WTC11 (cell line): ENCODE data around the gene TRIM50. TPM values are rescaled to one million over a fixed set of nuclear protein-coding genes. Genes with fewer than 3 reads are reported as not detected.
A peak's percentile ranks its signal among the peaks of the same experiment; 100 is the strongest.
"Not testable (repeated sequence)": the region's sequence is repeated elsewhere in the genome, so short reads cannot be mapped to it uniquely, and the experiment has no call there.

Source experiments
- ATAC-seq: fragments of 200-7000 bp; cut with Tn5 transposase; 2 replicates; pipeline ENCODE4 v1.10.0; 2021; ENCODE audit warnings: mild to moderate bottlenecking, moderate library complexity
- CTCF ChIA-PET: fragments of 300-600 bp; sonication (Branson Sonifier 250); formaldehyde crosslinking; loops from one replicate; lab custom pipeline; 2021; ENCODE audit warnings: antibody characterized with exemption; lab: Charles Lee
- POLR2A ChIA-PET: fragments of 350-600 bp; sonication (Branson Sonifier 250); formaldehyde crosslinking; loops from one replicate; lab custom pipeline; 2021; ENCODE audit warnings: antibody characterized with exemption; lab: Charles Lee
- DNase-seq: peaks from one replicate; pipeline ENCODE4 v3.0.0; 2021; ENCODE audit warnings: low spot score
- H3K27ac Mint-ChIP-seq: 2 replicates; pipeline ENCODE4 v1.8.0; 2021; ENCODE audit warnings: mixed read lengths
- H3K27me3 Mint-ChIP-seq: 2 replicates; pipeline ENCODE4 v1.8.0; 2021; ENCODE audit warnings: low read depth, mild to moderate bottlenecking, moderate library complexity, mixed read lengths
- H3K36me3 Mint-ChIP-seq: 2 replicates; pipeline ENCODE4 v1.8.0; 2021; ENCODE audit warnings: mixed read lengths
- H3K4me1 Mint-ChIP-seq: 2 replicates; pipeline ENCODE4 v1.8.0; 2022; ENCODE audit warnings: mixed read lengths
- H3K4me3 Mint-ChIP-seq: 2 replicates; pipeline ENCODE4 v1.8.0; 2021; ENCODE audit warnings: mild to moderate bottlenecking, moderate library complexity, mixed read lengths
- H3K9me3 Mint-ChIP-seq: 2 replicates; pipeline ENCODE4 v1.8.0; 2021; ENCODE audit warnings: mixed read lengths
- CBFB ChIP-seq: sonication (generic); formaldehyde crosslinking; IDR thresholded peaks from 2 replicates; pipeline ENCODE4 v1.8.1; 2022; ENCODE audit warnings: mild to moderate bottlenecking, low read depth, missing genetic modification reagents
- ETV6 ChIP-seq: sonication (generic); formaldehyde crosslinking; IDR thresholded peaks from 2 replicates; pipeline ENCODE4 v1.8.1; 2022; ENCODE audit warnings: mild to moderate bottlenecking, missing genetic modification reagents
- JUN ChIP-seq: sonication (generic); formaldehyde crosslinking; IDR thresholded peaks from 2 replicates; pipeline ENCODE4 v1.8.0; 2023; ENCODE audit warnings: mild to moderate bottlenecking, missing genetic modification reagents
- PRDM15 ChIP-seq: sonication (generic); formaldehyde crosslinking; IDR thresholded peaks from 2 replicates; pipeline ENCODE4 v1.8.0; 2022; ENCODE audit warnings: missing genetic modification reagents
- RELA ChIP-seq: sonication (generic); formaldehyde crosslinking; IDR thresholded peaks from 2 replicates; pipeline ENCODE4 v1.8.1; 2022; ENCODE audit warnings: missing genetic modification reagents, mild to moderate bottlenecking, borderline replicate concordance
- ZNF121 ChIP-seq: sonication (generic); formaldehyde crosslinking; IDR thresholded peaks from 2 replicates; pipeline ENCODE4 v1.8.0; 2023; ENCODE audit warnings: missing genetic modification reagents
- total RNA-seq: library from RNA; stranded (reverse); gene quantifications from 3 replicates; pipeline ENCODE4 v1.2.3, GENCODE V29; 2021
- TF ChIP-seq, protein P1 (sequence below): fragments of 250-450 bp; sonication (Bioruptor Pico); IDR thresholded peaks from 2 replicates; pipeline ENCODE4 v1.9.0; 2021; ENCODE audit warnings: mild to moderate bottlenecking, borderline replicate concordance
- TF ChIP-seq, protein P2 (sequence below): sonication (generic); formaldehyde crosslinking; IDR thresholded peaks from 2 replicates; pipeline ENCODE4 v1.8.0; 2023; ENCODE audit warnings: missing genetic modification reagents, mild to moderate bottlenecking, borderline replicate concordance
- TF ChIP-seq, protein P3 (sequence below): fragments of 250-450 bp; sonication (Bioruptor Pico); IDR thresholded peaks from 2 replicates; pipeline ENCODE4 v1.9.0; 2021; ENCODE audit warnings: moderate library complexity, mild to moderate bottlenecking, inconsistent platforms, borderline replicate concordance

TRIM50 gene
- total RNA-seq, 1 experiment from 2014 or later: 0.15 TPM

GRCh38 chr7:73329861-73330581 lies 2.1 kb upstream of the TRIM50 start (continued):
- TF ChIP-seq, protein P1, sequence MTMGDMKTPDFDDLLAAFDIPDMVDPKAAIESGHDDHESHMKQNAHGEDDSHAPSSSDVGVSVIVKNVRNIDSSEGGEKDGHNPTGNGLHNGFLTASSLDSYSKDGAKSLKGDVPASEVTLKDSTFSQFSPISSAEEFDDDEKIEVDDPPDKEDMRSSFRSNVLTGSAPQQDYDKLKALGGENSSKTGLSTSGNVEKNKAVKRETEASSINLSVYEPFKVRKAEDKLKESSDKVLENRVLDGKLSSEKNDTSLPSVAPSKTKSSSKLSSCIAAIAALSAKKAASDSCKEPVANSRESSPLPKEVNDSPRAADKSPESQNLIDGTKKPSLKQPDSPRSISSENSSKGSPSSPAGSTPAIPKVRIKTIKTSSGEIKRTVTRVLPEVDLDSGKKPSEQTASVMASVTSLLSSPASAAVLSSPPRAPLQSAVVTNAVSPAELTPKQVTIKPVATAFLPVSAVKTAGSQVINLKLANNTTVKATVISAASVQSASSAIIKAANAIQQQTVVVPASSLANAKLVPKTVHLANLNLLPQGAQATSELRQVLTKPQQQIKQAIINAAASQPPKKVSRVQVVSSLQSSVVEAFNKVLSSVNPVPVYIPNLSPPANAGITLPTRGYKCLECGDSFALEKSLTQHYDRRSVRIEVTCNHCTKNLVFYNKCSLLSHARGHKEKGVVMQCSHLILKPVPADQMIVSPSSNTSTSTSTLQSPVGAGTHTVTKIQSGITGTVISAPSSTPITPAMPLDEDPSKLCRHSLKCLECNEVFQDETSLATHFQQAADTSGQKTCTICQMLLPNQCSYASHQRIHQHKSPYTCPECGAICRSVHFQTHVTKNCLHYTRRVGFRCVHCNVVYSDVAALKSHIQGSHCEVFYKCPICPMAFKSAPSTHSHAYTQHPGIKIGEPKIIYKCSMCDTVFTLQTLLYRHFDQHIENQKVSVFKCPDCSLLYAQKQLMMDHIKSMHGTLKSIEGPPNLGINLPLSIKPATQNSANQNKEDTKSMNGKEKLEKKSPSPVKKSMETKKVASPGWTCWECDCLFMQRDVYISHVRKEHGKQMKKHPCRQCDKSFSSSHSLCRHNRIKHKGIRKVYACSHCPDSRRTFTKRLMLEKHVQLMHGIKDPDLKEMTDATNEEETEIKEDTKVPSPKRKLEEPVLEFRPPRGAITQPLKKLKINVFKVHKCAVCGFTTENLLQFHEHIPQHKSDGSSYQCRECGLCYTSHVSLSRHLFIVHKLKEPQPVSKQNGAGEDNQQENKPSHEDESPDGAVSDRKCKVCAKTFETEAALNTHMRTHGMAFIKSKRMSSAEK (CRISPR knock-in tag): no peak
- TF ChIP-seq, protein P2, sequence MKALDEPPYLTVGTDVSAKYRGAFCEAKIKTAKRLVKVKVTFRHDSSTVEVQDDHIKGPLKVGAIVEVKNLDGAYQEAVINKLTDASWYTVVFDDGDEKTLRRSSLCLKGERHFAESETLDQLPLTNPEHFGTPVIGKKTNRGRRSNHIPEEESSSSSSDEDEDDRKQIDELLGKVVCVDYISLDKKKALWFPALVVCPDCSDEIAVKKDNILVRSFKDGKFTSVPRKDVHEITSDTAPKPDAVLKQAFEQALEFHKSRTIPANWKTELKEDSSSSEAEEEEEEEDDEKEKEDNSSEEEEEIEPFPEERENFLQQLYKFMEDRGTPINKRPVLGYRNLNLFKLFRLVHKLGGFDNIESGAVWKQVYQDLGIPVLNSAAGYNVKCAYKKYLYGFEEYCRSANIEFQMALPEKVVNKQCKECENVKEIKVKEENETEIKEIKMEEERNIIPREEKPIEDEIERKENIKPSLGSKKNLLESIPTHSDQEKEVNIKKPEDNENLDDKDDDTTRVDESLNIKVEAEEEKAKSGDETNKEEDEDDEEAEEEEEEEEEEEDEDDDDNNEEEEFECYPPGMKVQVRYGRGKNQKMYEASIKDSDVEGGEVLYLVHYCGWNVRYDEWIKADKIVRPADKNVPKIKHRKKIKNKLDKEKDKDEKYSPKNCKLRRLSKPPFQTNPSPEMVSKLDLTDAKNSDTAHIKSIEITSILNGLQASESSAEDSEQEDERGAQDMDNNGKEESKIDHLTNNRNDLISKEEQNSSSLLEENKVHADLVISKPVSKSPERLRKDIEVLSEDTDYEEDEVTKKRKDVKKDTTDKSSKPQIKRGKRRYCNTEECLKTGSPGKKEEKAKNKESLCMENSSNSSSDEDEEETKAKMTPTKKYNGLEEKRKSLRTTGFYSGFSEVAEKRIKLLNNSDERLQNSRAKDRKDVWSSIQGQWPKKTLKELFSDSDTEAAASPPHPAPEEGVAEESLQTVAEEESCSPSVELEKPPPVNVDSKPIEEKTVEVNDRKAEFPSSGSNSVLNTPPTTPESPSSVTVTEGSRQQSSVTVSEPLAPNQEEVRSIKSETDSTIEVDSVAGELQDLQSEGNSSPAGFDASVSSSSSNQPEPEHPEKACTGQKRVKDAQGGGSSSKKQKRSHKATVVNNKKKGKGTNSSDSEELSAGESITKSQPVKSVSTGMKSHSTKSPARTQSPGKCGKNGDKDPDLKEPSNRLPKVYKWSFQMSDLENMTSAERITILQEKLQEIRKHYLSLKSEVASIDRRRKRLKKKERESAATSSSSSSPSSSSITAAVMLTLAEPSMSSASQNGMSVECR: no peak
- no peak for TF ChIP-seq CBFB (CRISPR knock-in tag)
- no peak for TF ChIP-seq PRDM15 (CRISPR knock-in tag)
- TF ChIP-seq, protein P3, sequence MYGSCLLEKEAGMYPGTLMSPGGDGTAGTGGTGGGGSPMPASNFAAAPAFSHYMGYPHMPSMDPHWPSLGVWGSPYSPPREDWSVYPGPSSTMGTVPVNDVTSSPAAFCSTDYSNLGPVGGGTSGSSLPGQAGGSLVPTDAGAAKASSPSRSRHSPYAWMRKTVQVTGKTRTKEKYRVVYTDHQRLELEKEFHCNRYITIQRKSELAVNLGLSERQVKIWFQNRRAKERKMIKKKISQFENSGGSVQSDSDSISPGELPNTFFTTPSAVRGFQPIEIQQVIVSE: no peak
- no peak for TF ChIP-seq JUN (CRISPR knock-in tag)
- TF ChIP-seq, all 79 proteins: peak for 0

- Mint-ChIP-seq H3K36me3 (no peaks in the 10 kb centered on the region), H3K27ac (no peak overlapping the region), H3K4me1 (peaks cover 16% of the 10 kb centered on the region), H3K4me3 (no peak overlapping the region), H3K27me3 (no peaks in the 10 kb centered on the region; the same call in 1 of the 2 replicates), H3K9me3 (no peaks in the 10 kb centered on the region)
- TF ChIP-seq ZNF121 (CRISPR knock-in tag) (0 out of 2 replicates have a peak, but pooled peaks have one; percentile 8), RELA (no peak), ETV6 (CRISPR knock-in tag) (no peak)
- ChIA-PET POLR2A (no interaction called here), CTCF (interaction anchor here (0.6 kb wide), 1 partner anchor 10 kb away, joined by 3 read pairs; no protein-coding TSS in a partner anchor)
- no peak for ATAC-seq
- DNase-seq: no peak
Measured at GRCh38 chr7:73328696-73329095, 814 bp upstream of the TRIM50 start.

- not testable (repeated sequence) for DNase-seq, H3K36me3 Mint-ChIP-seq, H3K4me3 Mint-ChIP-seq, H3K27me3 Mint-ChIP-seq, H3K27ac Mint-ChIP-seq, ATAC-seq, H3K9me3 Mint-ChIP-seq
- ChIA-PET CTCF (interaction anchor here (0.8 kb wide), 1 partner anchor 15 kb away, joined by 4 read pairs; no protein-coding TSS in a partner anchor), POLR2A (interaction anchor here (0.6 kb wide), 1 partner anchor 80 kb away, joined by 3 read pairs; no protein-coding TSS in a partner anchor)
- H3K4me1 Mint-ChIP-seq: peaks cover 16% of the 10 kb centered on the region
Measured at GRCh38 chr7:73327449-73327848, 433 bp downstream of the TRIM50 start.
